ENCODE results near the gene PCNX3.

The PCNX3 gene

GRCh38 chr11:65646288-65646957 is 30.8 kb downstream of the PCNX3 start:
- H3K27ac ChIP-seq (ENCODE audit: poor library complexity, severe bottlenecking), result no peak overlapping the region
- DNase-seq (ENCODE audit: low spot score) (peak; percentile 63), ATAC-seq (ENCODE audit: low read depth) (no peak)
- H3K36me3 ChIP-seq (ENCODE audit: low read depth), result no peaks in the 10 kb centered on the region
- H3K27me3 ChIP-seq (ENCODE audit: insufficient read depth, poor library complexity, severe bottlenecking), result no peaks in the 10 kb centered on the region
- H3K4me1 ChIP-seq (ENCODE audit: insufficient read depth, poor library complexity, severe bottlenecking), result peaks cover 8% of the 10 kb centered on the region
- peak overlapping the region; percentile 43 for H3K4me3 ChIP-seq (ENCODE audit: severe bottlenecking)
- no peaks in the 10 kb centered on the region for H3K9me3 ChIP-seq (ENCODE audit: severe bottlenecking)
- TF ChIP-seq, protein P1, sequence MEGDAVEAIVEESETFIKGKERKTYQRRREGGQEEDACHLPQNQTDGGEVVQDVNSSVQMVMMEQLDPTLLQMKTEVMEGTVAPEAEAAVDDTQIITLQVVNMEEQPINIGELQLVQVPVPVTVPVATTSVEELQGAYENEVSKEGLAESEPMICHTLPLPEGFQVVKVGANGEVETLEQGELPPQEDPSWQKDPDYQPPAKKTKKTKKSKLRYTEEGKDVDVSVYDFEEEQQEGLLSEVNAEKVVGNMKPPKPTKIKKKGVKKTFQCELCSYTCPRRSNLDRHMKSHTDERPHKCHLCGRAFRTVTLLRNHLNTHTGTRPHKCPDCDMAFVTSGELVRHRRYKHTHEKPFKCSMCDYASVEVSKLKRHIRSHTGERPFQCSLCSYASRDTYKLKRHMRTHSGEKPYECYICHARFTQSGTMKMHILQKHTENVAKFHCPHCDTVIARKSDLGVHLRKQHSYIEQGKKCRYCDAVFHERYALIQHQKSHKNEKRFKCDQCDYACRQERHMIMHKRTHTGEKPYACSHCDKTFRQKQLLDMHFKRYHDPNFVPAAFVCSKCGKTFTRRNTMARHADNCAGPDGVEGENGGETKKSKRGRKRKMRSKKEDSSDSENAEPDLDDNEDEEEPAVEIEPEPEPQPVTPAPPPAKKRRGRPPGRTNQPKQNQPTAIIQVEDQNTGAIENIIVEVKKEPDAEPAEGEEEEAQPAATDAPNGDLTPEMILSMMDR (IDR thresholded peaks at IDR 0.05; ENCODE audit: poor library complexity, severe bottlenecking), result no peak

- Histone ChIP-seq H3K4me1 (ENCODE audit: insufficient read depth, poor library complexity, severe bottlenecking) (peaks cover 15% of the 10 kb centered on the region), H3K27ac (ENCODE audit: poor library complexity, severe bottlenecking) (no peak overlapping the region), H3K4me3 (ENCODE audit: severe bottlenecking) (peak overlapping the region; percentile 43), H3K36me3 (ENCODE audit: low read depth) (no peaks in the 10 kb centered on the region), H3K27me3 (ENCODE audit: insufficient read depth, poor library complexity, severe bottlenecking) (no peaks in the 10 kb centered on the region), H3K9me3 (ENCODE audit: severe bottlenecking) (no peaks in the 10 kb centered on the region)
- TF ChIP-seq, protein P1 (IDR thresholded peaks at IDR 0.05; ENCODE audit: poor library complexity, severe bottlenecking), result no peak
- DNase-seq (ENCODE audit: low spot score) (peak; percentile 54), ATAC-seq (ENCODE audit: low read depth) (peak; percentile 54)
Measured at GRCh38 chr11:65646958-65647701, 31.6 kb downstream of the PCNX3 start.

- TF ChIP-seq, protein P1 (IDR thresholded peaks at IDR 0.05; ENCODE audit: poor library complexity, severe bottlenecking), result no peak
- Histone ChIP-seq H3K4me3 (ENCODE audit: severe bottlenecking) (no peak overlapping the region), H3K27ac (ENCODE audit: poor library complexity, severe bottlenecking) (no peak overlapping the region), H3K36me3 (ENCODE audit: low read depth) (peaks cover 6% of the 10 kb centered on the region; the same call in 1 of the 2 replicates), H3K27me3 (ENCODE audit: insufficient read depth, poor library complexity, severe bottlenecking) (no peaks in the 10 kb centered on the region), H3K9me3 (ENCODE audit: severe bottlenecking) (no peaks in the 10 kb centered on the region), H3K4me1 (ENCODE audit: insufficient read depth, poor library complexity, severe bottlenecking) (peaks cover 19% of the 10 kb centered on the region)
- ATAC-seq (ENCODE audit: low read depth), result no peak
- DNase-seq (ENCODE audit: low spot score), result peak; percentile 56
Measured at GRCh38 chr11:65648997-65649493, 33.5 kb downstream of the PCNX3 start.

DNA sequence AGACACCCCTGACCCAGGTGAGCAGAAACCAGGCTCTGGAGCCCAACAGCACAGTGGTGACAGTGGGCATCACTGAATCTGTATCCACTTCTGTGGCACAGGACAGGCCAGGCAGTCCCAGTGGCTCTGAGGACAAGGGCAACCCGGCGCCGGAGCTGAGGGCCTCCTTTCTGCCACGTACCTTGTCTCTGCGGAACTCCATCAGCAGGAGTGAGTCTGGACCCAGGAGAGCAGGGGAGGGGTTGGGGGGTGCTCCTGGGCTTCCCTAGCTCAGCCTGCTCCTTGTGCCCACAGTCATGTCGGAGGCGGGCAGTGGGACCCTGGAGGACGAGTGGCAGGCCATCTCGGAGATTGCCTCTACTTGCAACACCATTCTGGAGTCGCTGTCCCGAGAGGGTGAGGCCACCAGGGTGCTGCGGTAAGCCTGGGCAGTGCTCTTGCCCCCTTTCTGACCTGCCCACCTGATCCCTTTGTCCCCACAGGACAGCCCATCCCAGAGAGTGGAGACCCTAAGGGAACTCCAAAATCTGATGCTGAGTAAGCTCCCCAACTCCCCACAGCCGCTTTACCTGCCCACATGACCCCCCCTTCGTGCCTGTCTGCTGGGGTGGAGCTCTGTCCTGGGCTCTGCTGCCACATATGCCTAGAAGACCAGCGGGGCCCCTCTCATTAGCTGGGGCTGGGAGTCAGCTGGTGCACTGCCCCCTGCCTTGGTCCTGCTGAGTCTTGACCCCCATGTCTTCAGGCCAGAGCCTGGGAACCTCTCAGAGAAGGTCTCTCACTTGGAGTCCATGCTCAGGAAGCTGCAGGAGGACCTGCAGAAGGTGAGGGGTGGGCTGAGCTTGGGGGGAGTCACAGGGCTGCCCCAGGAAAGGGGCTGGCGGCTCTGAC is 34.3 kb downstream of the PCNX3 start:
- TF ChIP-seq, protein P1 (IDR thresholded peaks at IDR 0.05; ENCODE audit: poor library complexity, severe bottlenecking), result no peak
- Histone ChIP-seq H3K9me3 (ENCODE audit: severe bottlenecking) (no peaks in the 10 kb centered on the region), H3K36me3 (ENCODE audit: low read depth) (peaks cover 6% of the 10 kb centered on the region), H3K4me3 (ENCODE audit: severe bottlenecking) (no peak overlapping the region), H3K4me1 (ENCODE audit: insufficient read depth, poor library complexity, severe bottlenecking) (peaks cover 19% of the 10 kb centered on the region), H3K27me3 (ENCODE audit: insufficient read depth, poor library complexity, severe bottlenecking) (no peaks in the 10 kb centered on the region), H3K27ac (ENCODE audit: poor library complexity, severe bottlenecking) (peak overlapping the region; percentile 68)
- peak; percentile 51 for DNase-seq (ENCODE audit: low spot score)
- no peak for ATAC-seq (ENCODE audit: low read depth)

Measured in RWPE2 (cell line).